ENCODE results near the gene GRID2.

DNA sequence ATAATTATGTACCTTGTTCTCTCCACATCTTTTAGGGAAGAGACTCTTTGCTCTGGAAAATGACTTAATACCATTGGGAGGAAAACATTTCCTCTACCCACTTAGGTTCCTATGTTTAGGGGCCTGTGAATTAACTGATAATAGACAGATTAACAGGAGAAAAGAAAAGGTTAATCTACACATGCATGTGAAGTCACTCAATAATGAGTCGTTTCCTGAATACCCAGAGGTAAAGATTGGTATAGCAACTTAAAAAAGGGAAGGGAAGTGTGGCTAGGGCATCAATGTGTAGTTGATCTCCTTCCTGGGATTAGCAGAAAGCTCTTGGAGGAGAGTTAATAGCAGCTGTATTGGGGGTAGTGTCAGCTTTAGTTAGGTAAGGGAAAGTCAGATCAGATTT lies 1105.3 kb downstream of the GRID2 start:
- TF ChIP-seq POLR2AphosphoS5 (IDR thresholded peaks at IDR 0.05; ENCODE audit: low read depth, low read length) (no peak), POLR2A (IDR thresholded peaks at IDR 0.05; ENCODE audit: low read depth, low read length) (no peak)

Data from GM12891 (cell line).